ENCODE results near the gene RALGDS.

- no peak for TF ChIP-seq POLR2A (IDR thresholded peaks at IDR 0.05)
- TF ChIP-seq, protein P1, sequence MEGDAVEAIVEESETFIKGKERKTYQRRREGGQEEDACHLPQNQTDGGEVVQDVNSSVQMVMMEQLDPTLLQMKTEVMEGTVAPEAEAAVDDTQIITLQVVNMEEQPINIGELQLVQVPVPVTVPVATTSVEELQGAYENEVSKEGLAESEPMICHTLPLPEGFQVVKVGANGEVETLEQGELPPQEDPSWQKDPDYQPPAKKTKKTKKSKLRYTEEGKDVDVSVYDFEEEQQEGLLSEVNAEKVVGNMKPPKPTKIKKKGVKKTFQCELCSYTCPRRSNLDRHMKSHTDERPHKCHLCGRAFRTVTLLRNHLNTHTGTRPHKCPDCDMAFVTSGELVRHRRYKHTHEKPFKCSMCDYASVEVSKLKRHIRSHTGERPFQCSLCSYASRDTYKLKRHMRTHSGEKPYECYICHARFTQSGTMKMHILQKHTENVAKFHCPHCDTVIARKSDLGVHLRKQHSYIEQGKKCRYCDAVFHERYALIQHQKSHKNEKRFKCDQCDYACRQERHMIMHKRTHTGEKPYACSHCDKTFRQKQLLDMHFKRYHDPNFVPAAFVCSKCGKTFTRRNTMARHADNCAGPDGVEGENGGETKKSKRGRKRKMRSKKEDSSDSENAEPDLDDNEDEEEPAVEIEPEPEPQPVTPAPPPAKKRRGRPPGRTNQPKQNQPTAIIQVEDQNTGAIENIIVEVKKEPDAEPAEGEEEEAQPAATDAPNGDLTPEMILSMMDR (IDR thresholded peaks at IDR 0.05), result no peak
Observed at GRCh38 chr9:133107961-133108793, 12.9 kb downstream of the RALGDS start.
